GM12878 (cell line): Measurements from ENCODE around the gene RAB40B. TPM values are rescaled to one million over a fixed set of nuclear protein-coding genes. Genes with fewer than 3 reads are reported as not detected.

Experiments
- ASH2L ChIP-seq: fragments of 300-600, 200-600 bp; sonication (generic); IDR thresholded peaks from 2 replicates; pipeline ENCODE4 v1.6.1; 2017; ENCODE audit warnings: low read depth, mild to moderate bottlenecking, borderline replicate concordance
- ATF2 ChIP-seq: IDR thresholded peaks from 2 replicates; pipeline ENCODE4 v1.6.1; 2012; ENCODE audit warnings: low read length, inconsistent platforms
- ATF7 ChIP-seq: fragments of 450-650 bp; IDR thresholded peaks from 2 replicates; pipeline ENCODE4 v1.6.1; 2016; ENCODE audit warnings: low read depth, mild to moderate bottlenecking
- CEBPZ ChIP-seq: fragments of 150-350 bp; IDR thresholded peaks from 2 replicates; pipeline ENCODE4 v1.6.1; 2016; ENCODE audit warnings: low read depth, low read length
- CHD4 ChIP-seq: fragments of 200-600 bp; sonication (generic); IDR thresholded peaks from 2 replicates; pipeline ENCODE4 v1.6.1; 2016; ENCODE audit warnings: mild to moderate bottlenecking
- E4F1 ChIP-seq: fragments of 450-650 bp; IDR thresholded peaks from 2 replicates; pipeline ENCODE4 v1.6.1; 2018; ENCODE audit warnings: borderline replicate concordance, mild to moderate bottlenecking; ENCODE audit not compliant: partially characterized antibody
- ESRRA ChIP-seq: IDR thresholded peaks from 2 replicates; pipeline ENCODE4 v1.6.1; 2012; ENCODE audit warnings: mild to moderate bottlenecking, low read length, improper control_type of control experiment
- ETV6 ChIP-seq, 2 experiments: fragments of 450-650 bp in 1 of 2; IDR thresholded peaks in 1 of 2; conservative IDR thresholded peaks in 1 of 2; 2 replicates each; pipeline ENCODE4 v1.6.1; 2014; ENCODE audit warnings: antibody characterized with exemption in 1 of 2, borderline replicate concordance in 1 of 2, low read depth in 1 of 2, mild to moderate bottlenecking in 1 of 2, moderate library complexity in 1 of 2
- NKRF ChIP-seq: fragments of 450-650 bp; conservative IDR thresholded peaks from 2 replicates; pipeline ENCODE4 v1.6.1; 2017; ENCODE audit warnings: mild to moderate bottlenecking, moderate library complexity
- PAX8 ChIP-seq: fragments of 450-650 bp; IDR thresholded peaks from 2 replicates; pipeline ENCODE4 v1.6.1; 2017; ENCODE audit warnings: mild to moderate bottlenecking, moderate library complexity
- USF2 ChIP-seq: IDR thresholded peaks from 2 replicates; pipeline ENCODE4 v1.6.1; 2011; ENCODE audit warnings: low read depth, low read length, improper control_type of control experiment, borderline replicate concordance
- YBX1 ChIP-seq: fragments of 450-650 bp; IDR thresholded peaks from 2 replicates; pipeline ENCODE4 v1.6.1; 2016; ENCODE audit warnings: antibody characterized with exemption
- ZNF207 ChIP-seq: fragments of 450-650 bp; IDR thresholded peaks from 2 replicates; pipeline ENCODE4 v1.6.1; 2014; ENCODE audit warnings: antibody characterized with exemption, mild to moderate bottlenecking, borderline replicate concordance
- ZNF274 ChIP-seq: IDR thresholded peaks from one replicate; pipeline ENCODE4 v1.8.0; 2011; ENCODE audit not compliant: insufficient read length, insufficient read depth
- polyA plus RNA-seq, 11 experiments: library from polyadenylated mRNA; depleted of rRNA in 4 of 11; unstranded in 6 of 11; stranded (reverse) in 5 of 11; fragments of >200 nt; fragmentation: Nextera tagmentation in 4 of 11; fragmentation: Illumina TruSeq in 1 of 11; extraction: Ambion mirVana in 4 of 11; extraction: Trizol in 1 of 11; gene quantifications; 1 replicate in 1 of 11; 2 replicates in 10 of 11; pipeline versions ENCODE4 v1.2.1 to v1.2.3, GENCODE V29; 2011 to 2016; ENCODE audit warnings: inconsistent platforms in 2 of 11, missing spikeins in 2 of 11, low read depth in 1 of 11
- total RNA-seq, 4 experiments: library from RNA; depleted of rRNA in 3 of 4; stranded (reverse); fragments of >200 nt in 3 of 4; fragmentation: Illumina TruSeq in 1 of 4; extraction: Trizol in 1 of 4; gene quantifications; 2 replicates each; pipeline versions ENCODE4 v1.2.1 to v1.2.3, GENCODE V29; 2013 to 2021

The RAB40B gene
- total and polyA plus RNA-seq, 10 of the 15 experiments (the other 5 are each of a cell fraction or from before 2014, with no cell fraction given): 0.06 to 2.8 (median 1.4) TPM

GRCh38 chr17:82716203-82717010 lies 17.9 kb upstream of the RAB40B start, which contains the start of gene FN3KRP (continued):
- no peak for TF ChIP-seq E4F1
- TF ChIP-seq PAX8: no peak
- no peak for TF ChIP-seq CHD4
- TF ChIP-seq ETV6 (conservative IDR thresholded peaks at IDR 0.05 in 1 of 2, IDR thresholded peaks at IDR 0.05 in 1 of 2; ENCODE audit: borderline replicate concordance in 1 of 2, low read depth in 1 of 2): no peak
- TF ChIP-seq CEBPZ: no peak
- no peak for TF ChIP-seq ESRRA
- no peak for TF ChIP-seq USF2
- TF ChIP-seq ZNF274: no peak
- TF ChIP-seq ZNF207: no peak
- peak; percentile 81 for TF ChIP-seq NKRF
- TF ChIP-seq YBX1: no peak
- TF ChIP-seq ASH2L: no peak
- peak; percentile 92 for TF ChIP-seq ATF7
- TF ChIP-seq ATF2: no peak
